GM23338 (cell line): ENCODE measurements around the gene NANP. TPM values are rescaled to one million over a fixed set of nuclear protein-coding genes. Genes with fewer than 3 reads are reported as not detected.
"Not testable (repeated sequence)": the region's sequence is repeated elsewhere in the genome, so short reads cannot be mapped to it uniquely, and the experiment has no call there.

Experiments used
- ATAC-seq: fragments of 200-7000 bp; cut with Tn5 transposase; 3 replicates; pipeline ENCODE4 v1.9.1; 2020
- DNase-seq: peaks from one replicate; pipeline ENCODE4 v3.0.0-alpha.2; 2015; ENCODE audit warnings: low spot score
- H2AFZ ChIP-seq: fragments of 200-600 bp; sonication (generic); 2 replicates; pipeline ENCODE4 v1.8.0; 2016; ENCODE audit warnings: antibody characterized with exemption, mild to moderate bottlenecking, moderate library complexity
- H3F3A ChIP-seq: fragments of 200-600 bp; sonication (generic); replicated peaks from 2 replicates; pipeline ENCODE4 v1.8.0; 2017; ENCODE audit warnings: antibody characterized with exemption, mixed run types, low read depth
- H3K27ac ChIP-seq: fragments of 200-600 bp; sonication (generic); 2 replicates; pipeline ENCODE4 v1.6.1; 2016; ENCODE audit warnings: low read depth
- H3K27me3 ChIP-seq: fragments of 200-600 bp; sonication (generic); 2 replicates; pipeline ENCODE4 v1.8.0; 2016; ENCODE audit warnings: mild to moderate bottlenecking, mixed run types, moderate library complexity; ENCODE audit not compliant: insufficient read depth
- H3K36me3 ChIP-seq: fragments of 200-600 bp; sonication (generic); 2 replicates; pipeline ENCODE4 v1.8.0; 2016; ENCODE audit warnings: mild to moderate bottlenecking; ENCODE audit not compliant: insufficient read depth
- H3K4me1 ChIP-seq: fragments of 200-600 bp; sonication (generic); 2 replicates; pipeline ENCODE4 v1.8.0; 2016; ENCODE audit warnings: mild to moderate bottlenecking, moderate library complexity; ENCODE audit not compliant: insufficient read depth
- H3K4me2 ChIP-seq: fragments of 200-600 bp; sonication (generic); 2 replicates; pipeline ENCODE4 v1.7.1; 2017; ENCODE audit warnings: mixed run types
- H3K4me3 ChIP-seq: fragments of 200-600 bp; sonication (generic); 2 replicates; pipeline ENCODE4 v1.6.1; 2016; ENCODE audit warnings: mixed run types
- H3K79me2 ChIP-seq: fragments of 200-600 bp; sonication (generic); replicated peaks from 2 replicates; pipeline ENCODE4 v1.8.0; 2017; ENCODE audit warnings: mild to moderate bottlenecking; ENCODE audit not compliant: insufficient read depth
- H3K9me2 ChIP-seq: fragments of 200-600 bp; sonication (generic); 2 replicates; pipeline ENCODE4 v1.8.0; 2017; ENCODE audit not compliant: insufficient read depth
- H4K20me1 ChIP-seq: fragments of 200-600 bp; sonication (generic); replicated peaks from 2 replicates; pipeline ENCODE4 v1.8.0; 2017; ENCODE audit warnings: mild to moderate bottlenecking; ENCODE audit not compliant: insufficient read depth
- H3K27ac Mint-ChIP-seq: 2 replicates; pipeline ENCODE4 v1.8.0; 2020; ENCODE audit warnings: inconsistent platforms, mild to moderate bottlenecking, moderate library complexity, mixed read lengths
- H3K27me3 Mint-ChIP-seq: 3 replicates; pipeline ENCODE4 v1.8.0; 2022; ENCODE audit warnings: low read depth, mild to moderate bottlenecking, moderate library complexity, mixed read lengths, inconsistent platforms; ENCODE audit not compliant: insufficient read depth, poor library complexity
- H3K36me3 Mint-ChIP-seq: 3 replicates; pipeline ENCODE4 v1.8.0; 2021; ENCODE audit warnings: low read depth, mild to moderate bottlenecking, inconsistent platforms, moderate library complexity, mixed read lengths
- H3K4me1 Mint-ChIP-seq: 3 replicates; pipeline ENCODE4 v1.8.0; 2020; ENCODE audit warnings: mild to moderate bottlenecking, inconsistent platforms, mixed read lengths
- H3K4me3 Mint-ChIP-seq: 3 replicates; pipeline ENCODE4 v1.8.0; 2021; ENCODE audit warnings: moderate library complexity, mild to moderate bottlenecking, inconsistent platforms, mixed read lengths
- H3K9me3 Mint-ChIP-seq: 3 replicates; pipeline ENCODE4 v1.8.0; 2020; ENCODE audit warnings: moderate library complexity, mild to moderate bottlenecking, inconsistent platforms, mixed read lengths
- CREB1 ChIP-seq: fragments of 250-450 bp; sonication (Bioruptor Pico); IDR thresholded peaks from 2 replicates; pipeline ENCODE4 v1.5.0; 2020; ENCODE audit warnings: low read depth, mild to moderate bottlenecking, moderate library complexity
- JUNB ChIP-seq: IDR thresholded peaks from one replicate; pipeline ENCODE4 v1.6.1; 2016; ENCODE audit warnings: antibody characterized with exemption; ENCODE audit not compliant: unreplicated experiment
- NANOG ChIP-seq: IDR thresholded peaks from 2 replicates; pipeline ENCODE4 v1.6.1; 2016; ENCODE audit warnings: antibody characterized with exemption, borderline replicate concordance
- POLR2AphosphoS5 ChIP-seq: IDR thresholded peaks from 2 replicates; pipeline ENCODE4 v1.6.1; 2016; ENCODE audit warnings: antibody characterized with exemption, low read depth
- REST ChIP-seq: IDR thresholded peaks from one replicate; pipeline ENCODE4 v1.6.1; 2018; ENCODE audit warnings: antibody characterized with exemption; ENCODE audit not compliant: unreplicated experiment
- ZNF114 ChIP-seq: fragments of 250-450 bp; sonication (Bioruptor Pico); IDR thresholded peaks from 2 replicates; pipeline ENCODE4 v1.5.0; 2020; ENCODE audit warnings: mild to moderate bottlenecking, moderate library complexity
- ZNF331 ChIP-seq: fragments of 250-450 bp; sonication (Bioruptor Pico); IDR thresholded peaks from 2 replicates; pipeline ENCODE4 v1.5.0; 2020; ENCODE audit warnings: low read depth, mild to moderate bottlenecking, moderate library complexity
- polyA plus RNA-seq: library from polyadenylated mRNA; unstranded; fragments of >200 nt; fragmentation: Nextera tagmentation; extraction: Ambion mirVana; gene quantifications from 2 replicates; pipeline ENCODE4 v1.2.1, GENCODE V29; 2016
- total RNA-seq: library from RNA; depleted of rRNA; stranded (reverse); fragments of >200 nt; shearing (Covaris generic); gene quantifications from 2 replicates; pipeline ENCODE4 v1.2.3, GENCODE V29; 2014
- TF ChIP-seq, protein P1 (sequence below), 2 experiments: fragments of 200-600 bp in 1 of 2; sonication (generic) in 1 of 2; conservative IDR thresholded peaks; 2 replicates each; pipeline versions ENCODE4 v1.5.1 to v1.6.1; 2016 to 2017; ENCODE audit warnings: antibody characterized with exemption in 2 of 2, low read depth in 2 of 2, mild to moderate bottlenecking in 2 of 2, moderate library complexity in 1 of 2
- TF ChIP-seq, protein P2 (sequence below): fragments of 250-450 bp; sonication (Bioruptor Pico); IDR thresholded peaks from 2 replicates; pipeline ENCODE4 v1.5.0; 2020; ENCODE audit warnings: mild to moderate bottlenecking, moderate library complexity
- TF ChIP-seq, protein P3 (sequence below): IDR thresholded peaks from 2 replicates; pipeline ENCODE4 v1.6.1; 2016; ENCODE audit warnings: antibody characterized with exemption

NANP gene
- total and polyA plus RNA-seq, 2 experiments from 2014 or later, result 3.9 to 7.6 TPM

GRCh38 chr20:25583607-25584006 lies 40.2 kb downstream of the NANP start:
- not testable (repeated sequence) for H3K27ac Mint-ChIP-seq, H3K36me3 ChIP-seq, H3K27ac ChIP-seq, H3K27me3 Mint-ChIP-seq, H2AFZ ChIP-seq, H3F3A ChIP-seq, H3K27me3 ChIP-seq, H3K9me3 Mint-ChIP-seq, ATAC-seq, DNase-seq, H3K9me2 ChIP-seq
- peaks cover 30% of the 10 kb centered on the region for H3K4me1 Mint-ChIP-seq
- H3K79me2 ChIP-seq, result peaks cover 62% of the 10 kb centered on the region
- H3K4me2 ChIP-seq, result peak overlapping the region; percentile 97
- H3K4me3 ChIP-seq, result 0 out of 2 replicates have a peak overlapping the region, but pooled peaks have one; percentile 86
- peak overlapping the region; percentile 85 for H3K4me3 Mint-ChIP-seq
- peaks cover 44% of the 10 kb centered on the region for H3K36me3 Mint-ChIP-seq
- peaks cover 19% of the 10 kb centered on the region for H4K20me1 ChIP-seq
- H3K4me1 ChIP-seq, result peaks cover 12% of the 10 kb centered on the region

DNA sequence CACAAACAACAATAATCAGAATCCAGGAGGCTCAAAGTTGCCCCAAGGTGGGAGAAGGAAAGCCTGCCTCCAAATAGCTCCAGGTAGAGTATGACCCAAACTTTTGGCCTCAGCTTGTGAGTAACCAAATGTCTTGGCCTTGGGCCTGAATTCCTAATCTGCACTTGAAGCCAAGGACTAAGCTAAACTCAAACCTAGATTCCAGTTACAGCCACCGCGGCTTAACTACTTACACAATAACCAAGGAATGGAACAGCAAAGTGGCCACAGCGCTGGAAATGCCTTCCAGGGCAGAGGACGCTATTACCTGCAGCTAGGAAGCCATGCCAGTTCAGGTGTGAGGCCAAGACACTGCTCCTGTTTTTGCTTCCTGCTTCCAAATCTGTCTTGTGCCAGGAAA lies 43.1 kb downstream of the NANP start:
- Histone ChIP-seq H3K36me3 (peaks cover 6% of the 10 kb centered on the region), H3K79me2 (peaks cover 91% of the 10 kb centered on the region), H3K4me2 (no peak overlapping the region), H3K4me1 (peaks cover 9% of the 10 kb centered on the region), H2AFZ (no peak overlapping the region), H3K4me3 (no peak overlapping the region), H3K27ac (no peak overlapping the region), H3F3A (0 out of 2 replicates have a peak, but pooled peaks cover 4% of the 10 kb centered on the region), H3K9me2 (no peaks in the 10 kb centered on the region), H3K27me3 (no peaks in the 10 kb centered on the region), H4K20me1 (peaks cover 23% of the 10 kb centered on the region)
- Mint-ChIP-seq H3K27ac (no peak overlapping the region), H3K9me3 (no peaks in the 10 kb centered on the region; the same call in 2 of the 3 replicates), H3K4me1 (peaks cover 30% of the 10 kb centered on the region), H3K4me3 (no peak overlapping the region), H3K27me3 (peaks cover 2% of the 10 kb centered on the region), H3K36me3 (peaks cover 58% of the 10 kb centered on the region)
- ATAC-seq (no peak), DNase-seq (no peak)
- TF ChIP-seq, protein P1, sequence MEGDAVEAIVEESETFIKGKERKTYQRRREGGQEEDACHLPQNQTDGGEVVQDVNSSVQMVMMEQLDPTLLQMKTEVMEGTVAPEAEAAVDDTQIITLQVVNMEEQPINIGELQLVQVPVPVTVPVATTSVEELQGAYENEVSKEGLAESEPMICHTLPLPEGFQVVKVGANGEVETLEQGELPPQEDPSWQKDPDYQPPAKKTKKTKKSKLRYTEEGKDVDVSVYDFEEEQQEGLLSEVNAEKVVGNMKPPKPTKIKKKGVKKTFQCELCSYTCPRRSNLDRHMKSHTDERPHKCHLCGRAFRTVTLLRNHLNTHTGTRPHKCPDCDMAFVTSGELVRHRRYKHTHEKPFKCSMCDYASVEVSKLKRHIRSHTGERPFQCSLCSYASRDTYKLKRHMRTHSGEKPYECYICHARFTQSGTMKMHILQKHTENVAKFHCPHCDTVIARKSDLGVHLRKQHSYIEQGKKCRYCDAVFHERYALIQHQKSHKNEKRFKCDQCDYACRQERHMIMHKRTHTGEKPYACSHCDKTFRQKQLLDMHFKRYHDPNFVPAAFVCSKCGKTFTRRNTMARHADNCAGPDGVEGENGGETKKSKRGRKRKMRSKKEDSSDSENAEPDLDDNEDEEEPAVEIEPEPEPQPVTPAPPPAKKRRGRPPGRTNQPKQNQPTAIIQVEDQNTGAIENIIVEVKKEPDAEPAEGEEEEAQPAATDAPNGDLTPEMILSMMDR (conservative IDR thresholded peaks at IDR 0.05; ENCODE audit: low read depth in 2 of 2), result no peak
- TF ChIP-seq NANOG, result no peak
- TF ChIP-seq, protein P2, sequence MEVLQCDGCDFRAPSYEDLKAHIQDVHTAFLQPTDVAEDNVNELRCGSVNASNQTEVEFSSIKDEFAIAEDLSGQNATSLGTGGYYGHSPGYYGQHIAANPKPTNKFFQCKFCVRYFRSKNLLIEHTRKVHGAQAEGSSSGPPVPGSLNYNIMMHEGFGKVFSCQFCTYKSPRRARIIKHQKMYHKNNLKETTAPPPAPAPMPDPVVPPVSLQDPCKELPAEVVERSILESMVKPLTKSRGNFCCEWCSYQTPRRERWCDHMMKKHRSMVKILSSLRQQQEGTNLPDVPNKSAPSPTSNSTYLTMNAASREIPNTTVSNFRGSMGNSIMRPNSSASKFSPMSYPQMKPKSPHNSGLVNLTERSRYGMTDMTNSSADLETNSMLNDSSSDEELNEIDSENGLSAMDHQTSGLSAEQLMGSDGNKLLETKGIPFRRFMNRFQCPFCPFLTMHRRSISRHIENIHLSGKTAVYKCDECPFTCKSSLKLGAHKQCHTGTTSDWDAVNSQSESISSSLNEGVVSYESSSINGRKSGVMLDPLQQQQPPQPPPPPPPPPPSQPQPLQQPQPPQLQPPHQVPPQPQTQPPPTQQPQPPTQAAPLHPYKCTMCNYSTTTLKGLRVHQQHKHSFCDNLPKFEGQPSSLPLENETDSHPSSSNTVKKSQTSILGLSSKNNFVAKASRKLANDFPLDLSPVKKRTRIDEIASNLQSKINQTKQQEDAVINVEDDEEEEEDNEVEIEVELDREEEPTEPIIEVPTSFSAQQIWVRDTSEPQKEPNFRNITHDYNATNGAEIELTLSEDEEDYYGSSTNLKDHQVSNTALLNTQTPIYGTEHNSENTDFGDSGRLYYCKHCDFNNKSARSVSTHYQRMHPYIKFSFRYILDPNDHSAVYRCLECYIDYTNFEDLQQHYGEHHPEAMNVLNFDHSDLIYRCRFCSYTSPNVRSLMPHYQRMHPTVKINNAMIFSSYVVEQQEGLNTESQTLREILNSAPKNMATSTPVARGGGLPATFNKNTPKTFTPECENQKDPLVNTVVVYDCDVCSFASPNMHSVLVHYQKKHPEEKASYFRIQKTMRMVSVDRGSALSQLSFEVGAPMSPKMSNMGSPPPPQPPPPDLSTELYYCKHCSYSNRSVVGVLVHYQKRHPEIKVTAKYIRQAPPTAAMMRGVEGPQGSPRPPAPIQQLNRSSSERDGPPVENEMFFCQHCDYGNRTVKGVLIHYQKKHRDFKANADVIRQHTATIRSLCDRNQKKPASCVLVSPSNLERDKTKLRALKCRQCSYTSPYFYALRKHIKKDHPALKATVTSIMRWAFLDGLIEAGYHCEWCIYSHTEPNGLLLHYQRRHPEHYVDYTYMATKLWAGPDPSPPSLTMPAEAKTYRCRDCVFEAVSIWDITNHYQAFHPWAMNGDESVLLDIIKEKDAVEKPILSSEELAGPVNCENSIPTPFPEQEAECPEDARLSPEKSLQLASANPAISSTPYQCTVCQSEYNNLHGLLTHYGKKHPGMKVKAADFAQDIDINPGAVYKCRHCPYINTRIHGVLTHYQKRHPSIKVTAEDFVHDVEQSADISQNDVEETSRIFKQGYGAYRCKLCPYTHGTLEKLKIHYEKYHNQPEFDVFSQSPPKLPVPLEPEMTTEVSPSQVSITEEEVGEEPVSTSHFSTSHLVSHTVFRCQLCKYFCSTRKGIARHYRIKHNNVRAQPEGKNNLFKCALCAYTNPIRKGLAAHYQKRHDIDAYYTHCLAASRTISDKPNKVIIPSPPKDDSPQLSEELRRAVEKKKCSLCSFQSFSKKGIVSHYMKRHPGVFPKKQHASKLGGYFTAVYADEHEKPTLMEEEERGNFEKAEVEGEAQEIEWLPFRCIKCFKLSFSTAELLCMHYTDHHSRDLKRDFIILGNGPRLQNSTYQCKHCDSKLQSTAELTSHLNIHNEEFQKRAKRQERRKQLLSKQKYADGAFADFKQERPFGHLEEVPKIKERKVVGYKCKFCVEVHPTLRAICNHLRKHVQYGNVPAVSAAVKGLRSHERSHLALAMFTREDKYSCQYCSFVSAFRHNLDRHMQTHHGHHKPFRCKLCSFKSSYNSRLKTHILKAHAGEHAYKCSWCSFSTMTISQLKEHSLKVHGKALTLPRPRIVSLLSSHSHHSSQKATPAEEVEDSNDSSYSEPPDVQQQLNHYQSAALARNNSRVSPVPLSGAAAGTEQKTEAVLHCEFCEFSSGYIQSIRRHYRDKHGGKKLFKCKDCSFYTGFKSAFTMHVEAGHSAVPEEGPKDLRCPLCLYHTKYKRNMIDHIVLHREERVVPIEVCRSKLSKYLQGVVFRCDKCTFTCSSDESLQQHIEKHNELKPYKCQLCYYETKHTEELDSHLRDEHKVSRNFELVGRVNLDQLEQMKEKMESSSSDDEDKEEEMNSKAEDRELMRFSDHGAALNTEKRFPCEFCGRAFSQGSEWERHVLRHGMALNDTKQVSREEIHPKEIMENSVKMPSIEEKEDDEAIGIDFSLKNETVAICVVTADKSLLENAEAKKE (CRISPR knock-in tag), result no peak
- TF ChIP-seq POLR2AphosphoS5, result no peak
- no peak for TF ChIP-seq REST
- no peak for TF ChIP-seq CREB1 (CRISPR knock-in tag)
- TF ChIP-seq, protein P3, sequence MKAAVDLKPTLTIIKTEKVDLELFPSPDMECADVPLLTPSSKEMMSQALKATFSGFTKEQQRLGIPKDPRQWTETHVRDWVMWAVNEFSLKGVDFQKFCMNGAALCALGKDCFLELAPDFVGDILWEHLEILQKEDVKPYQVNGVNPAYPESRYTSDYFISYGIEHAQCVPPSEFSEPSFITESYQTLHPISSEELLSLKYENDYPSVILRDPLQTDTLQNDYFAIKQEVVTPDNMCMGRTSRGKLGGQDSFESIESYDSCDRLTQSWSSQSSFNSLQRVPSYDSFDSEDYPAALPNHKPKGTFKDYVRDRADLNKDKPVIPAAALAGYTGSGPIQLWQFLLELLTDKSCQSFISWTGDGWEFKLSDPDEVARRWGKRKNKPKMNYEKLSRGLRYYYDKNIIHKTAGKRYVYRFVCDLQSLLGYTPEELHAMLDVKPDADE, result no peak
- no peak for TF ChIP-seq ZNF114 (CRISPR knock-in tag)
- TF ChIP-seq ZNF331, result no peak
- TF ChIP-seq JUNB, result no peak
